ENCODE measurements around the gene ZNF414.

DNA sequence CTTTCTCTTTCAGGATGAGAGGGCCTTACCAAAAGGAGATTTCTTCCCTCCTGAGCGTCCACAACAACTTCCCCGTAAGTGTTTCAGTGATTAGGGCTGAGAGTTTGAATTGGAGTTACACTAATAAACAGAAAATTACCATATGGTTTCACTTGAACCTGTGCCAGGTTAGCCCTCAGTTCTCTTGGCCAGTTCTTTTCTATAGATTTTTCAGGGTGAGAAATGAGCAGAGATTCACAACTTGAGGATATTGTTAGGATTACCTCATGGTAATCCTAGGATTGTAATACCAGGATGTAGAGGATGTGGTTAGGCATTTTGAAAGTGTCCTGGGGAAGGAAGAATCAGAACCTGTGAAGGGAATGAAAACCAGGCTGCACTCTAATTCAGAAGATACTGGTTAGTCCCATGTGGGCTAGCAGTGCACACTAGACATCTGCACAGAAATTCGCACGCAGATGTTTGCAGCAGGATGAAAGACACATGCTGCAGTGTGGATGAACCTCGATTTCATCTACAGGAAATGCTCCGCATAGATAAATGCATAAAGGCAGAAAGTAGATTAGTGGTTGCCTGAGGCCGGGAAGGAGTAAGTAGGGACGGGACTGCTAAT is 45.1 kb downstream of the ZNF414 start:
- TF ChIP-seq, protein P1, sequence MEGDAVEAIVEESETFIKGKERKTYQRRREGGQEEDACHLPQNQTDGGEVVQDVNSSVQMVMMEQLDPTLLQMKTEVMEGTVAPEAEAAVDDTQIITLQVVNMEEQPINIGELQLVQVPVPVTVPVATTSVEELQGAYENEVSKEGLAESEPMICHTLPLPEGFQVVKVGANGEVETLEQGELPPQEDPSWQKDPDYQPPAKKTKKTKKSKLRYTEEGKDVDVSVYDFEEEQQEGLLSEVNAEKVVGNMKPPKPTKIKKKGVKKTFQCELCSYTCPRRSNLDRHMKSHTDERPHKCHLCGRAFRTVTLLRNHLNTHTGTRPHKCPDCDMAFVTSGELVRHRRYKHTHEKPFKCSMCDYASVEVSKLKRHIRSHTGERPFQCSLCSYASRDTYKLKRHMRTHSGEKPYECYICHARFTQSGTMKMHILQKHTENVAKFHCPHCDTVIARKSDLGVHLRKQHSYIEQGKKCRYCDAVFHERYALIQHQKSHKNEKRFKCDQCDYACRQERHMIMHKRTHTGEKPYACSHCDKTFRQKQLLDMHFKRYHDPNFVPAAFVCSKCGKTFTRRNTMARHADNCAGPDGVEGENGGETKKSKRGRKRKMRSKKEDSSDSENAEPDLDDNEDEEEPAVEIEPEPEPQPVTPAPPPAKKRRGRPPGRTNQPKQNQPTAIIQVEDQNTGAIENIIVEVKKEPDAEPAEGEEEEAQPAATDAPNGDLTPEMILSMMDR (IDR thresholded peaks at IDR 0.05): no peak
- no peak for TF ChIP-seq EZH2 (IDR thresholded peaks at IDR 0.05; ENCODE audit: borderline replicate concordance, insufficient read depth, low read depth, low read length, poor library complexity, severe bottlenecking)

All from B cell (primary cell).